Activated CD8-positive, alpha-beta memory T cell treated with anti-CD3 and anti-CD28 coated beads for 48 hours (primary cell): ENCODE results near the gene TM4SF18.
"Not testable (repeated sequence)": the region's sequence is repeated elsewhere in the genome, so short reads cannot be mapped to it uniquely, and the experiment has no call there.

Experiments
- DNase-seq, 3 experiments: peaks; one replicate each; pipeline ENCODE4 v3.0.0-alpha.2; 2020; ENCODE audit warnings: low read depth in 2 of 3, low spot score in 2 of 3

TM4SF18 gene

GRCh38 chr3:149333176-149333859, at the start of gene TM4SF18:
Gene TM4SF18, minus strand, starts transcription at chr3:149333636. Its CDS starts 254 bp downstream, at chr3:149333382.
- DNase-seq = no peak

GRCh38 chr3:149382518-149382917, 49.1 kb upstream of the TM4SF18 start:
- no peak for DNase-seq

GRCh38 chr3:149382101-149382467, 48.6 kb upstream of the TM4SF18 start:
- no peak for DNase-seq

- no peak for DNase-seq
These were observed 48.0 kb upstream of the TM4SF18 start for GRCh38 chr3:149381173-149382100.

- DNase-seq = not testable (repeated sequence)
These were observed 46.8 kb upstream of the TM4SF18 start for GRCh38 chr3:149380220-149380619.

GRCh38 chr3:149378478-149379309, 45.3 kb upstream of the TM4SF18 start:
- DNase-seq = no peak

- DNase-seq = no peak
These were observed 44.2 kb upstream of the TM4SF18 start, which contains the start of gene TM4SF1 for GRCh38 chr3:149377408-149378364. Gene TM4SF1, minus strand, starts transcription at chr3:149377649. Its CDS starts 102 bp downstream, at chr3:149377547.

GRCh38 chr3:149376718-149377407, 43.4 kb upstream of the TM4SF18 start:
- DNase-seq = no peak

- DNase-seq = no peak
These were observed 42.2 kb upstream of the TM4SF18 start for GRCh38 chr3:149375501-149376196.

GRCh38 chr3:149374793-149375500, 41.5 kb upstream of the TM4SF18 start:
- no peak for DNase-seq

- no peak for DNase-seq
These were observed 41.0 kb upstream of the TM4SF18 start for GRCh38 chr3:149374391-149374790.

- no peak for DNase-seq
These were observed 40.0 kb upstream of the TM4SF18 start for GRCh38 chr3:149373235-149374125.

- no peak for DNase-seq
These were observed 38.3 kb upstream of the TM4SF18 start for GRCh38 chr3:149371723-149372114.

GRCh38 chr3:149371001-149371722, 37.7 kb upstream of the TM4SF18 start:
- DNase-seq = no peak

- no peak for DNase-seq
These were observed 36.8 kb upstream of the TM4SF18 start for GRCh38 chr3:149369991-149370866.
